ENCODE results near the gene AQP5.

Gene AQP5

DNA sequence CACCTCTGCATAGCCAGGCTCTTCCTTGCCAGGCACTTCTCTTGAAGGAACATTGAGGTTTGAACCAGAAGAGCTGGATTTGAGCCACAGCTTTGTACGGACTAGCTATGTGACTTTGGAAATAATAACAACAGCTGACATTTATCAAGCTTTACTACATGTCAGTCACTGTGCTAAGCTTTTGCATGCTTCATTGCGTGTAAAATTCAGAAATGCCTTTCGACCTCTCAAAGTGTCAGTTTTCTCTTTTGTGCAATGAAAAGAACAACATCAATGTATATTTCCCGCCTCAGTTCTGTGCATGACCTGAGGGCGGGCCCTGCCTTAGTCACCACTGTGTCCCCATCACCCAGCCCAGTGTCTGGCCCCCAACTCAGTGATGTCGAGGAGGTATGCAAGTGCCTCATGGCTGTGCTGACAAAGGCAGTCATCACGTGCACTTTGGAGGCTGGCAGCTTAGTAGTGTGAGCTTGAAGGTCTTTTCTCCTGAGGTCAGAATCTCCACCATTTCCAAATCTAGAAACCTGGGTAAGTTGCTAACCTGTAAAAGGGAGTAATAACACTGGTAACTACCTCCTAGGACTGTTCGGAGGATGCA is 29.0 kb upstream of the AQP5 start:
- DNase-seq = no peak

DNA sequence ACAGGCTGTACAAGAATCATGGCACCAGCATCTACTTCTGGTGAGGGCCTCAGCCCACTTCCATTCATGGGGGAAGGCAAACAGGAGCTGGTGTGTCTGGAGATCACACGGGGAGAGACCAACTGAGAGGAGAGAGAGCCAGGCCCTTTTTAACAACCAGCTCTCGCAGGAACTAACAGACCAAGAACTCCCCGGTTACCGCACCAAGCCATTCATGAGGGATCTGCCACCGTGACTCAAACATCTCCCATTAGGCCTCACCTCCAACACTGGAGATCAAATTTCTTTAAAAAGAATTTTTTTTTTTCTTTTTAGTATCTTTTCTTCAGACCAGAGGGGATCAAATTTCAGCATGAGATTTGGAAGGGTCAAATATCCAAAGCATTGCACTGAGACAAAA is 27.9 kb upstream of the AQP5 start:
- DNase-seq = no peak

DNA sequence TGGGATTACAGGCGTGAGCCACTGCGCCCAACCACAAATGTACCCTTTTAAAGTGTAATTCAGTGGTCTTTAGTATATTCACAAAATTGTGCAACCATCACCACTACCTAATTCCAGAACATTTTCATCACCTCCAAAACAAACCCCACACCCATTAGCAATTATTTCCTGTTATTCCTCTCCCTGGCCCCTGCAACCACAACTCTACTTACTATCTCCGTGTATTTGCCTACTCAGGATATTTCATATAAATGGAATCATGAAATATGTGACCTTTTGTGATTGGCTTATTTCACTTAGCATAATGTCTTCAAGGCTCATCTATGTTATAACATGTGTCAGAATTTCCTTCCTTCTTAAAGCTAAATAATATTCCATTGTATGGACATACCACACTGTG is 27.2 kb upstream of the AQP5 start:
- DNase-seq = no peak

DNA sequence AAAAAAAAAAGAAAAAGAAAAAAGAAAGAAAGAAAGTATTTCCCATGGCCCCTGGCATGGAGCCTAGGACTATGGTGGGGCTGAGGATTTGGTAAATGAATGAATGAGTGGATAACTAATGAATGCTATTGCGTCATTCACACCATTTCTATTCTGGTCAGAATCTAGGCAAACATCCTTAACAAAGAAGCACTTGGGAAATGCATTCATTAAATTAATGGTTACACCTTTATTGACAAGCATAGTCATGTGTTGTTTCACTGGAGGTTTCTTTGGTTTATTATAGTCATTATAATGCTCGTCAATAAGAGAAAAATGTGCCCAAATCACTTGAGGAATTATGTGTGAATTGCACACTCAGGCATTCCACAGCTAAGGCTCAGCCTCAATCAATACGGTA is 24.7 kb upstream of the AQP5 start:
- no peak for DNase-seq

DNA sequence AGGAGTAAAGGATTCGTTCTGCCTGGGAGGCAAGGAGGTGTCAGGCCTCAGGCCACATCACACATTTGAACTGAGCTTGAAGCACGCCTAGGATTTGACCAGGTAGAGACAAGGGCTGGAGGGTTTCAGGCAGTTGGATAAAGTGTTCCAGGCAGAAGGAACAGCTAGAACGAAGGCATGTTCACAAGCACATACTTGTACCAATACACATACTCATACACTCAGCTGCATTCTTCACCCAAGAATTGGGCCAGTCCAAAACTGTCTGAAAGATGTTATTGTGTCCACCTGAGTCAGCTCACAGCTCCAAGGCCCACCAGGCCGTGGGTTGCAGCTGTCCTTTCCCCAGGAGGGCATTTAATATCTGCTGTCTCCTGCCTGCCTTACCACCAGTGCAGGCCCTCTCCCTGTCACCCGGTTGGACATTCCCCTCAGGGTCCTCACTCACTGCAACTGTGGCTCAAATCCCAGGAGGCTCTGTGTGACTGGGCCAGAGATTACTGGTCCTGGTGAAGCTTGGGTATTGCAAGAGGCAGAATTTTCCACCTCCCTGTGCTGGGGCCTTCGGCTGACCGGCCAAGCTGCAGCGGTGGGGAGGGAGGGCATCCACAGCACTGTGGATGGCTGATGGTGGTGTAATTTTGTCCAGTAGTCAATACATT is 23.9 kb upstream of the AQP5 start:
- no peak for DNase-seq

DNA sequence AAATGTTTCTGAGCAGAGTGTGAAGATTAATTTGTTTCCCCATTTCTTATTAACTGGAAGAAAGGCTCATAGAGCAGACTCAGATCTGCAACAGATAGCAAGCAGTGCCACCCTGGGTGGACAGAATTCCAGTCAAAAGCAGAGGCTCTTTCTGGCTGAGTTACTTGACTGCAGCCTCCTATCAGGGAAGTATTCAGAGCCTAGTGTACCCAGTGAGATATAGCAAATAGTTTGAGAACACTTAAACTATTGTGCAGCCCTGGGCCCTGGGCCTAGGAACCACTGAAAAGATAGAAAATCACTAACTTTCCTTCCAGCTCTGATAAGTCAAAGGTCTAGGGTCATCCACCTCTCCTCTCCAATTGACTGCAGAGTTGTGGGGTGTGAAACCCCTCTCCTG is 22.4 kb upstream of the AQP5 start:
- DNase-seq = no peak

DNA sequence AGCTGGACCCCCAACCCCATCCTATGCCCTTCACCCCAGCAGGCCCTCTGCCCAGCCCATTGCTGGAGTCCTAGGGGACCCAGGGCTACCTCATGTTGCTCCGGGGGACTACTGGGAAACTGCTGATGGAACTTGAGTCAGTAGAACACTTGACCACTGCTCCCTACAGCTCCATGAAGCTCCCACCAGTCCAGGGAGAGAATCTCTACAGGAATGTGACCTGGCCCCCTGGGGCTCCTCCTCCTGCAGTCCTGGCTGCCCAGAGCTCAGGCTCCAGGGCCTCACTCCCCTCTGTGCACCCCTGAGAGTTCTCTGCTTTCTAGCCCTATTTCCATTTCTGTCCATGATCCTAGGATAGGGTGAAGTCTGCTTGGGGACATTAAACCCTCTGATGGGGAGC is 22.0 kb upstream of the AQP5 start:
- no peak for DNase-seq

DNA sequence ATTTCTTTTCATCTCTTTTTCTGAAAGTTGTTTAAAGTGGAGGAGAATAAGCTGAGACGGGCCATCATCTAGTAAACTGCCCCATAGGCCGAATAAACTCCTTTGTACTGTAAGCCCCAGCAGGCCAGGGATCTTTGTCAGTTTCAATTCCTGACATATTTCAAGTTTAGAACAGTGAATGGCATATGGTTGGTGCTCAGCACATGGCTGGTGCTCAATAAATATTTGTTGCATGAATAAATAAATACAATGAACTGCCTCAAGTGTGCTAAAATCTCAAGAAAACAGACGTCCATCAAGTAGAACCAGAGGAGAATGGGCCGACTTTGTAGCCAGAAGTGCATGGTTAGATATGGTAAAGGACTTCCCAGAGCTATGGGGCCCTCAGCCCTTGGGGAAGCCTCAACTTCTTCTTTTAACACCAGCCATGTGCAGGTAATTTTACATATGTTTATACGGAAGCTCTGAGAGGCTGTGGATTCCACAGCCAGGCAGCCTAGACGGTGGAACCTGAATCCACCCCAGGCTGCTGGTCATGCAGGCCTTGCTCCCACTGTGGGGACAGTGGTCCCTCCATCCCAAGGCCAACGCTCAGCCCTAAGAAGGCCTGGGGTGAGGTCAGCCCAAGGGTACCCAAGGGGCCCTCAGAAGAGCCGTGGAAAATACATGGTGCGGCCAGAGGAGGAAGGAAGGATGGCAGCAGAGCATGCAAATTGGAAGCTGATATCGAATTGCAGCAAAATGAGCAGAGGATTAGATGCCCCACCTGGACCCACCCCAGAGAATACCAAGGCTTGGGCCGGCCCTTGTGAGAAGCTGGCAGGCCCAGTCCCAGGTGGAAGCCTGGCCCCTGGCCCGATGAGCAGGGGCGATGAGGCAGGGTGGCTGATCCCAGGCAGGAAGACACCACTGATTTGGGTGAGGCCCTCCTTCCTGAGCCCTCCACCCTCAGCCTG is 19.8 kb upstream of the AQP5 start:
- no peak for DNase-seq

DNA sequence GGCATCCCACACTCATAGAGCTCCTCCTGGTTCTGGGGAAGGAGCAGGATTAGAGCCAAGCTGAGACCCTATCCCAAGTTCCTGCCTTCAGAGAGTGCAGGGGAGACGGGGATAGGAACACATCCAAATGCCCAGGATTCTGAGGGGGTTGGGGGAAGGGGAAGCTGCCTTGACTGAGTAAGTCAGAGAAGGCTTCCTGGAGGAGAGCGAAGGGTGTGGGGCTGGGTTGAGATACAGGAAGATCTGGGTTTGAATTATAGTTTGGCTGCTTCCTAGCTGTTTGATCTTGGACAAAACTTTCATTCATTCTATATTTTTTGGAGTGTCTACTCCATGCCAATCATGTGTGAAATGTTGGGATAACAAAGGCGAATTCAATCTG is 19.2 kb upstream of the AQP5 start:
- DNase-seq = no peak

DNA sequence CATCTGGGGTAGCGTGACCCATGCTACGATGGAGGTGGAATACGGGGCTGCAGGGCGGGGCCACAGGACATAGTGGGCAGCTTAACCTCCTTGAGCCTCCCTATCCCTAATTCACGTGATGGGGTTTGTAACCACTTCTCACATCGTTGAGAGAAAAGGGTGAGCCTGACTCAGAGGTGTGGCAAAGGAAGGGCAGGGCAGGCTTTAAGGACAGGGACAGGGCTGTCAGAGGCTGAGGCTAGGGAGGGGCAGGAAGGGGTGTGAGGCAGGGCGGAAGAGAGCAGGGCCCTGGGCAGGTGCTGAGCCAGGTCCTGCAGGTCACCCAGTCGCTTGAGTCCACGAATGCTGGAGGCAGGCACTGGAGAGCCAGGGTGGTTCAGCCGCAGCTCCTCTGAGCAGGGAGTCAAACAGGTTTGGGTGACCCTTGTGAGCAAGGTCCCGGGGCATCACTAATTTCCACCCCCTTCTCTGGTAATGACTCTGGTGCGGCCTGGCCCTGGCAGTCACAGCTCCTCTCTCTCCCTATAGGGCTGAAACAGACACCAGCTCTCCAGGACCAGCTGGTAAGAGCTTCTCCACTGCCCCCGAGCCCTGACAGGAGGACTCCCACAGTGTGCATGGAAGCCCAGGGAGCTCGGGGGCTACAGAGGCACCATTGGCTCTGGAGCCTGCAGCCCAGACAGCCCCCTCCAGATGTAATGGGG is 18.6 kb upstream of the AQP5 start:
- no peak for DNase-seq

DNA sequence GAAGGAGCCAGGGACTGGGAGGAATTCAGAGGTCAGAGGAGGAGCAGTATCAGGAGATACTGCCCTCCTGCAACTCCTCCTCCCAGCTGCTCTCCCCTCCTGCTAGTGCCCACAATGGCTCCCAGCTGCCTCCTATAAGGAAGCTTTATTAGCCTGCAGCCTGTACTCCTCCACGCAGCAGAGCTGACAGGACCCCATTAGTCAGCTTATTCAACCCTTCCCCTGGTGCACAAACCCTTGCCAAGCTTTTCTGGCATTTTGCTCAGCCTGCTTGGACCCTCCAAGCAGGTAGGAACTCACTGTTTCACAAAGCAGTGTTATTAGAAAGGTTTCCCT is 18.1 kb upstream of the AQP5 start:
- DNase-seq = no peak

DNA sequence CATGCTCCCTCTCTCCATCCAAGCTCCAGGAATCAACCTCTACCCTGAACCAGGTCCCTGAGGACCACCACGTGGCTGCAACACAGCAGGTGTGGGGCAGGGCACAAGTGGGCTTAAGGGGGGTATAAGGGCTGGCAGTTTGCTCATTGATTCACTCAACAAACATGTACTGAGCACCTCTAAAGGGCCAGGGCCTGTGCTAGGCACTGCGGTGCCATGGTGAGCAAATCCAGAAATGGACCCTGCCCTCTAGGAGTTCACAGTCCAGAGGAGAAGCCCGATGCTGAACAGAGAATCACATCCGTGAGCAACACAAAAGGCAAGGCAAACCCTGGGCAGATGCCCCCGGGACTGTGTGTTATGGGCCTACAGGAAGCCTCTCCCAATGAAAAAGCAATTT is 17.6 kb upstream of the AQP5 start:
- no peak for DNase-seq

DNA sequence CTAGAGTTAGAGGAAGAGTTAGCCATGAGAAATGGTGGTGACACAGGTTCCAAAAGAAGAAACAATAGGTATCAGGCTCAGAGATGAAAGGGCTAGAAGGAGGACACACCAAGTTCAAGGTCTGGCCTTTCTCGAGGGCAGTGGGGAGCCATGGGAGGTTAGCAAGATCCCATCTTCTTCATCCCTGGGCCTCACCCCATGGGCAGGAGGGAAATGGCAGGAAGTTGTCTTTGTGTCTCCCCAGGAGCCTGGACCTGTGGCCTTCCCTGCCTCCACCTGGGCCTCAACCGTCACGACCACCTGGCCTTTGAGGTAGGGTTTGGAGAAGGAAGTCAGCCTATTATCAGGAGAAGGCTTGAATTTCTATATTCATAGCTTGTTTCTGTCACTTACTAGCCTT is 17.0 kb upstream of the AQP5 start:
- no peak for DNase-seq

DNA sequence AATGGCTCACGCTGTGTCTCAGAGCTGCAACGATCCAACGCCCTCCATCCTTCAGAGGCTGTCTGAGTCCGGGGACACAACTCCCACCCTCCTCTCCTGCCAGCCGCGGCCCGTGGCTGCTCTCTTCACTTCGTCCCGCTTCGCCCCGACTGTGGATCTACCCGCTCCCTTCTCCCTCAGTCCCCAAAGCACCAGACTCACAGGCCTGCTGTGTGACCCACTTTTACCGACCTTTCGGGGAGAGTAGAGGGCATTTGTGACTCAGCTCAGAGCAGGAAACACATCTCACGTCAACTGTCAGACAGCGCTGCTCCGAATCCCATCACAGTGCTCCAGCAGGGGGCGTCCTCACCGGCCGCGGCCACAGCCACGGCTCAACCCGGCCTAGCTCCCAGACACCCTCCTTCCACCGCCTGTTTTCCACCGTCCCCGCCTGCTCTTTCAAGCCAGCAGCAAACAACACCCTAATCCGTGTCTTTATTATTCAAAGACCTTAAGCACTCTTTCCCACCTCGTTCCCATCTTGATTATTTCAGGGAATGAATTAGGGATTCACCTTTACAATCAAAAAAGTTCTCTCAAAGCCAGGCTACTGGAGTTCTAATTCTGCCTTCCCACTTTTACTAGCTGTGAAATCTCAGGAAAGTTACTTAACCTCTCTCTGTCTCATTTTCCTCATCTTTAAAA is 16.1 kb upstream of the AQP5 start:
- DNase-seq = peak; percentile 75

DNA sequence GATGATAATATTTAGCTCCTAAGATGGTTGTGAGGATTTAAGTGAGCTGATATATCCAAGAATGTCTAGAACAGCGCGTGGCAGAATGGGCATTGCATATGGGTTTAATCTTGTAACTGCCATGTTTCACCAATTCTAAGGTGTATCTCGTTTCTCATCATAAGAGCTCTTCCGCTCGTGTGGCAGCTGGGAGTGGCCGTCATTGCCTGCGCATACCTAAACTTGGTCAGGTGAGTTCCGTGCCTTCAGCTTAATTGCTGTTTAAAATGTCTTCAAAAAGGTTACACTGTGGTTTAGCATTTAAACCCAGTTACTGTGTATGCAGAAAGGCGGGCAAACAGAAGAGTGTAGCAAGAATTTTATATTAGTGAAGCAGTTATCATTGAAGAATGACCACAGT is 15.6 kb upstream of the AQP5 start:
- no peak for DNase-seq

DNA sequence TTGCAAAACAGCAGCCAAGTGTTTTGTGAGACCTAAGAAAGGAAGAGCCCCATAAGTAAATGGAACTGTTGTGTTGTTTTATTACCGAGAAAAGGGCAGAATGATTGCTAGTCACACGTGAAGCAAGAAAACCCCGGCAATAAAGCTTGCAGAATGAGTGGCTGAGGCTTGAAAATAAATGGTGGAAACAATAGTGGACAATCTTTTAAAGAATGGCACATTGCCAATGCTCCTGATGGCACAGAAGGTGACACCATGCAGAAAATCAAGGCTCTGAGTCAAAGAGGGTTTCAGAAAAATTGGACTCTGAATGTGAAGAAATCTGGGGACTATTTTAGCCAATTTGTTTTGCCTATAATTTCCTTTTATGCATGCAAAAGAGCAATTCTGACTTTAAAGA is 15.2 kb upstream of the AQP5 start:
- DNase-seq = no peak

DNA sequence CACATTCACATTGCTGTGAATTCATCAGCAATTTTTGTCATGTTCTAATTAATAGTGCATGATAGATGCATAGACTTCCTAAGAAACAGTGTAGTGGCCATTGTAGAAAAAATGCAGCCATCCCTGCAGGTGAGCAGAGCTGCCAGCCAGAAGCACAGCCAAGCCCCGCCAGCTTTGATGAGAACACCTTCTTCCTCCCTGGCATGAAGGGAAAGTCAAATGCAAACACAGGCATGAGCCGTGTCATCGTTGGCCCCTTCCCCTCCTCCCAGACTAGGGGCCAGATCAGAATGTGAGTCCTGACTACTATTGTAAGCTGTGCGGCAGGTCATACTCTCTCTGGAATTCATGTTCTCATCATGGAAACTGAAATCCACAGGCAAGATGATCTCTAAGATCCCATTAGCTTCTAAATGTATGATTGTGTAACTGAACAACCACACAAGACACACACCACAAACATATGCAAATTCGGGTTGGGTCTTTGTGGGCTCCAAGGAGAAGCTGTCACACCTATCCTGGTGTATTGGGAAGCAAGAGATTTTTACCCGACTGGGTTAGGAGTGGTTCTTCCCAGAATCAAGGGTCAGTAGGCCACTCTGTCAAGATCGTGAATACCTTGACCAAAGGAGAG is 14.0 kb upstream of the AQP5 start:
- DNase-seq = no peak

DNA sequence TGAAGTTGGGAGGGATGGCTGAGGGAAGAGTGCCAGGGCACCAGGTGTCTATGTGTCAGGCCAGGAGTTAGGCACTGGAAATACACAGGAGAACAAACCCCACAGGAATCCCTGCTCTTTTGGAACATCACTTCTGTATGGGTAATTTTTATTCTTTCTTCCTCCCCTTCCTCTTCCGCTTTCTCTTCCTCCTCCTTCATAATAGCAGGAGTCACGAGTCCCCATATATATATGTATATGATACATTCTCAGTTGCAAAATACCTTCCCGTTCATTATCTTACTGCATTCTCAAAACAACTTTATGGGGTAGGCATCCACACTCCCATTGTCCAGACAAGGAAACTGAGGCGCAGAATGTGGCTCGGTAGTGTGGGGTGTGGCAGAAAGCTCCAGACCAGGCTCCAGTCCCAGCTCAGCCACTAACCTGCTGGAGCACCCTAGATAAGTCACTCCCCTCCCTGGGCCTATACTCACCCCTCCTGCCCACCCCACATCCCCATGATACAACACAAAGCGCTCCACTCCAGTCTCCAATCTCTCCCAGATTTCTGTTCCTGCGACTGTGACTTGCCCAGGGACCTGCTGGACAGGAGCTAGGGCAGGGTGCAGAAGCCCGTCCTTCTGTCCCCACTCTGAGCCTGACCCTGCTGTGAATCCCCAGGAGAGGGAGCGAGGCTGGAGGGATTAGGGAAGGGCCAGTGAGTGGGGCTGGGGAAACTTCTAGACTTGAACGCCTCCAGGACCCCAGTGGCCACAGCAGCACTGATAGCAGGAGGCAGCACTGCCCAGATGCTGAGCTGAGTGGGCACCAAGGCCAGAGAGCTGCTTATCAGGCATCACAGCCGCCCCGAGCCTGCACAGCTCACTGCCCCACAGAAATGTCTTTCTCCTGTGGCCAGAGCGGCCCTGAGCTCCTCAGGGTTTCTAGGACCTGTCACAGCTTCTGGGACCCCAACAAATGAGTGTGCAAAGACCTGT is 12.5 kb upstream of the AQP5 start:
- DNase-seq = no peak

DNA sequence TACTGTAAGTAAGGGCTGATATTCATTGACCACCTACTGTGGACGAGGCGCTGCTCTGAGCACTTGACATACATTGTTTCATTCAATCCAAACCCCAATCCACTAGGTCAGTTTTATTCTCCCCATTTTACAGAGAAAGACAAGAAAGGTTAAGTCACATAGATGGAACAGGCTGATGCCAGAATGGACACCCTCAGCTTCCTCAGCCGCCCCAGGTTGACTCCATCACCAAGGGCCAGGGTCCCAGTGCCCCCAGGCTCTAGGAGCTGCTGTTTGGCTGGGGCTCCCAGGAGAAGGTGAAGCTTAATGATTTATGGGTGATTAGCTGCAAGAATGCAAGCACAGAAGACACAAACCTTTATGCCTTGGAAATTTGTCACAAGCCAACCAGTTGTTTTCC is 11.8 kb upstream of the AQP5 start:
- no peak for DNase-seq

DNA sequence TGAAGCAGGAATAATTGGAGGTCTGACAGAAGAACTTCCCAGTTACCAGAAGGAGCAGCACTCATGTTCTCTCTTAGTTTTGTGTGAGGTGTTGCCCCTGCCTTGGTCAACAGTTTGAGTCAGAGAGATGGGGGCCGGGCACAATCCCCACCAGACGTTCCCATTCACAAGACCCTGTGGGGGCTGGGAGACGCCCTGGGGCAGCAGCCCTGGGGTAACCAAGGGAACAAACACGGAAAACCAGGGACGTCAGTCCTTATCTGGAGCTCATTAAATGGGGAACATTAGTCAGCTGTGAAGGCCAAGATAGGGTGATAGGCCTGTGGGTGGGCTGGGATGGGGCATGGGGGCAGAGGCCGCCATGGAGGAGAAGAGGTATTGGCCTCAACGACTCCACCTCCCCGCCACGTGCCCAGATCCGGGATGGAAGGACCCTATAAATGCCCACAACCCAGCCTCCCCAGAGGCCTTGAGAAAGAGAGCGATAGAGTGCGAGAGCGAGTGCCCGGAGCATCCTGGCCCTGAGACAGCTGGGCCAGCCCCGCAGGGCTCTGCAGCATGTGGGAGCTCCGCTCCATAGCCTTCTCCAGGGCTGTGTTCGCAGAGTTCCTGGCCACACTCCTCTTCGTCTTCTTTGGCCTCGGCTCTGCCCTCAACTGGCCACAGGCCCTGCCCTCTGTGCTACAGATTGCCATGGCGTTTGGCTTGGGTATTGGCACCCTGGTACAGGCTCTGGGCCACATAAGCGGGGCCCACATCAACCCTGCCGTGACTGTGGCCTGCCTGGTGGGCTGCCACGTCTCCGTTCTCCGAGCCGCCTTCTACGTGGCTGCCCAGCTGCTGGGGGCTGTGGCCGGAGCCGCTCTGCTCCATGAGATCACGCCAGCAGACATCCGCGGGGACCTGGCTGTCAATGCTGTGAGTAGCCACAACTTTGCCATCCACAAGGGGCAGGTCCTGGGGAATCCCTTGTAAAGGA is 11.1 kb upstream of the AQP5 start, which contains the start of gene AQP2:
Gene AQP2, plus strand, starts transcription at position 465 of the 979 bp plus-strand sequence. Its CDS starts 94 bp downstream, at position 559.
- no peak for DNase-seq
